Thyroid gland (tissue), 4 donors: ENCODE data around the gene NUDT4. TPM values are rescaled to one million over a fixed set of nuclear protein-coding genes. Genes with fewer than 3 reads are reported as not detected.

Experiments used
- DNase-seq, 2 donors: peaks; one replicate each; pipeline ENCODE4 v3.0.0-alpha.2; 2019
- H3K27ac ChIP-seq, 3 donors: fragments of 200-600 bp; sonication (generic); 1 replicate in 2 of 3; 2 replicates in 1 of 3; pipeline ENCODE4 v1.5.1; 2016 to 2019; ENCODE audit warnings: mild to moderate bottlenecking in 1 of 3, moderate library complexity in 1 of 3
- H3K27me3 ChIP-seq: fragments of 200-600 bp; sonication (generic); one replicate; pipeline ENCODE4 v1.5.1; 2019
- H3K36me3 ChIP-seq, 2 donors: fragments of 200-600 bp; sonication (generic); one replicate each; pipeline ENCODE4 v1.5.1; 2016 to 2019
- H3K4me1 ChIP-seq, 2 donors: fragments of 200-600 bp; sonication (generic); one replicate each; pipeline ENCODE4 v1.5.1; 2017 to 2019
- H3K4me3 ChIP-seq, 3 donors: fragments of 200-600 bp; sonication (generic); replicated peaks in 1 of 3; 1 replicate in 2 of 3; 2 replicates in 1 of 3; pipeline ENCODE4 v1.5.1; 2016; ENCODE audit warnings: mild to moderate bottlenecking in 1 of 3
- H3K9me3 ChIP-seq: fragments of 200-600 bp; sonication (generic); one replicate; pipeline ENCODE4 v1.5.1; 2017
- POLR2A ChIP-seq, 2 donors: fragments of 450-650 bp; IDR thresholded peaks; one replicate each; pipeline ENCODE4 v1.6.1; 2017; ENCODE audit warnings: antibody characterized with exemption in 2 of 2, mild to moderate bottlenecking in 2 of 2, moderate library complexity in 1 of 2
- WGBS, 2 donors: methylation state at CpG; one replicate each; pipeline ENCODE4 v1.1.5; 2017; 5-methylcytosine and 5-hydroxymethylcytosine counted together
- intact Hi-C: fragments of 100-400 bp; cut with DNase I; formaldehyde crosslinking; loops from one replicate; pipeline ENCODE4 v1.15.1; 2023
- total RNA-seq, 4 donors: library from RNA; depleted of rRNA; stranded (reverse); fragments of >200 nt; gene quantifications; one replicate each; pipeline ENCODE4 v1.2.3, GENCODE V29; 2016
- TF ChIP-seq, protein P1 (sequence below), 6 experiments: fragments of 200-600 bp in 3 of 6; fragments of 450-650 bp in 3 of 6; sonication (generic) in 3 of 6; IDR thresholded peaks; one replicate each; pipeline ENCODE4 v1.5.1; 2016 to 2019; ENCODE audit warnings: antibody characterized with exemption in 6 of 6, mild to moderate bottlenecking in 2 of 6, inconsistent platforms in 1 of 6, moderate library complexity in 1 of 6

Gene NUDT4
- total RNA-seq, 4 donors from 2014 or later: 102 to 125 (median 110) TPM

DNA sequence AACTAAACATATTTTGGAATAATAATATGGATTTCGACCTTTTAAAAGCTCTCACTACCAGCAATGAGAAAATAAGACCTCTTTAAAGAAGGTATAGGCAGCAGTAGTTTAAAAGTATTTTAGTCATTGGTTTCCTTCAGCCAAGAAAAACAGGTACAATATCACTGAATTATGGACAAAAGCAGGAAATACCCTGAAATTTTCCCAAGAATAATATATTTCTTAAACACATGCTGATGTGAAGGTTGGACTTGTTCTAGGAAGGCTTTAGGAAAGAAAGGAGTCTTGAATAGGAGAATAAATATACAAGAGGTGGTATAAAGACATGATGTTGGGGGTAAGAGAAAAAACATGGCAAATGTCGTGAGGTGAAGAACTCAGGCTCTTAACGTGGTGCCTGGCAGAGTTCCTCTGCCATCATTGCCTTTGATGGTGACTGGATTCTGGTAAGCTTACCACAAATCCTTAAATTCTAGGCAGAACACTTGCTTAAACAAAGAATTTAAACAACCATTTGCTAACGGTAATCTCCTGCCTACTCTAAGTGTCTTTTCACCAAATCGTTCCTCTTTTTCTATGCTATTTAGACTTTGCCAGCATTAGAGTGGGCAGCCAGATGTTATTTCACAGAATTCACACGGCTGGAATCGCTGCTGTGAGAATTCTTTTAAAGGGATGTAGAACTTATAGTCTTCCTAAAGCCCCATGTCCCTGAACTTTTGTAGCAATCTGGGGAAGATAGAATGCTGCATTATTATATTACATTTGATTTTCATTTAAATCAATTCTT lies 11.9 kb upstream of the NUDT4 start:
- 79 to 80% methylated on average over 7 of the region's 7 CpGs for WGBS, 2 donors
- intact Hi-C loops: no loop called here
- H3K27ac ChIP-seq: no peak overlapping the region

DNA sequence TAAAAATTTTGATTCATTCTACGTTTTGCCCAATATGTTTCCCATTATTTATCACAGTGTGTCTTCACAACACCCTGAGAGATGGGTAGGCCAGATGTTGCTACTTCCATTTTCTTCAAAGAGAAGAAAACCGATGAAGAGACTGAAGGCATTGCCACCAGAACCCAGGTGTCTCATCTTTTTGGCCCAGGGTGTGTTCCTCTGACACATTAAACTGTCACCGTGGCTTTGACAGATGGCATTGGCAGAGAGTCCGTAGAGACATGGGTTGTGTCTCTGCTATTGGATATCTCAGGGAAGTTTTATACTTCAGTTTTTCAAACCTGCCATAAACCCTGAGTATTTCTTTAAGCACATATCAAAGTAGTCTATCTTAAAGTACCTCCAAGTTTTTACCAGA lies 11.3 kb upstream of the NUDT4 start:
- H3K4me3 ChIP-seq: no peak overlapping the region
- intact Hi-C loops: no loop called here
- peaks cover 18 to 29% of the 10 kb centered on the region in 2 donors for H3K4me1 ChIP-seq
- H3K9me3 ChIP-seq: no peaks in the 10 kb centered on the region
- no peak for DNase-seq
- H3K27ac ChIP-seq: no peak overlapping the region
- H3K27me3 ChIP-seq: no peaks in the 10 kb centered on the region
- TF ChIP-seq POLR2A (IDR thresholded peaks at IDR 0.05): no peak
- TF ChIP-seq, protein P1, sequence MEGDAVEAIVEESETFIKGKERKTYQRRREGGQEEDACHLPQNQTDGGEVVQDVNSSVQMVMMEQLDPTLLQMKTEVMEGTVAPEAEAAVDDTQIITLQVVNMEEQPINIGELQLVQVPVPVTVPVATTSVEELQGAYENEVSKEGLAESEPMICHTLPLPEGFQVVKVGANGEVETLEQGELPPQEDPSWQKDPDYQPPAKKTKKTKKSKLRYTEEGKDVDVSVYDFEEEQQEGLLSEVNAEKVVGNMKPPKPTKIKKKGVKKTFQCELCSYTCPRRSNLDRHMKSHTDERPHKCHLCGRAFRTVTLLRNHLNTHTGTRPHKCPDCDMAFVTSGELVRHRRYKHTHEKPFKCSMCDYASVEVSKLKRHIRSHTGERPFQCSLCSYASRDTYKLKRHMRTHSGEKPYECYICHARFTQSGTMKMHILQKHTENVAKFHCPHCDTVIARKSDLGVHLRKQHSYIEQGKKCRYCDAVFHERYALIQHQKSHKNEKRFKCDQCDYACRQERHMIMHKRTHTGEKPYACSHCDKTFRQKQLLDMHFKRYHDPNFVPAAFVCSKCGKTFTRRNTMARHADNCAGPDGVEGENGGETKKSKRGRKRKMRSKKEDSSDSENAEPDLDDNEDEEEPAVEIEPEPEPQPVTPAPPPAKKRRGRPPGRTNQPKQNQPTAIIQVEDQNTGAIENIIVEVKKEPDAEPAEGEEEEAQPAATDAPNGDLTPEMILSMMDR (IDR thresholded peaks at IDR 0.05): no peak
- no peaks in the 10 kb centered on the region for H3K36me3 ChIP-seq
- WGBS, 2 donors: 88 to 93% methylated on average over 4 of the region's 4 CpGs

More for the DNA sequence above, 11.9 kb upstream of the NUDT4 start:
- no peak for DNase-seq
- Histone ChIP-seq H3K4me1 (peaks cover 21 to 35% of the 10 kb centered on the region in 2 donors), H3K9me3 (no peaks in the 10 kb centered on the region), H3K36me3 (no peaks in the 10 kb centered on the region), H3K27me3 (no peaks in the 10 kb centered on the region), H3K4me3 (no peak overlapping the region)
- TF ChIP-seq, protein P1 (IDR thresholded peaks at IDR 0.05): no peak
- no peak for TF ChIP-seq POLR2A (IDR thresholded peaks at IDR 0.05)

DNA sequence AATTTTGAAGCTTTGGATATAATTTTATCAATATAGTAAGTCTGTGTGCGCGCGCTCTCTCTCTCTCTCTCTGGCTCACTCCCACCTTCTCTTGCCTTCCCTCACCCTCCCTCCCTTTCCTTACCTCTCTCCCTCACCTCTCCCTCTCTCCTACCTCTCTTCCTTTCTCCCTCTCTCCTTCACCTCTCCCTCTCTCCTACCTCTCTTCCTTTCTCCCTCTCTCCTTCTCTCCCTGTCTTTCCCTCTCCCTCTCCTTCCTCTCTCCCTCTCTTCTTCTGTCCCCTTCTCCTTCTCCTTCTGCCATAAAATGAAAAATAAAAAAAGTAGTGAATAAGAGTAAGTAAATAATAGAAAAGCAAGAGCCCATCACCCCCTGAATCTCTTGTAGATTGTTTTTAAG lies 9.0 kb upstream of the NUDT4 start:
- no peaks in the 10 kb centered on the region for H3K27me3 ChIP-seq
- intact Hi-C loops: no loop called here
- no peaks in the 10 kb centered on the region for H3K9me3 ChIP-seq
- peaks cover 6 to 7% of the 10 kb centered on the region in 2 donors for H3K4me1 ChIP-seq
- WGBS, 2 donors: 95 to 97% methylated on average over 3 of the region's 3 CpGs
- H3K36me3 ChIP-seq: no peaks in the 10 kb centered on the region
- no peak overlapping the region for H3K4me3 ChIP-seq
- DNase-seq: no peak
- H3K27ac ChIP-seq: no peak overlapping the region
- TF ChIP-seq, protein P1 (IDR thresholded peaks at IDR 0.05): no peak
- no peak for TF ChIP-seq POLR2A (IDR thresholded peaks at IDR 0.05)

DNA sequence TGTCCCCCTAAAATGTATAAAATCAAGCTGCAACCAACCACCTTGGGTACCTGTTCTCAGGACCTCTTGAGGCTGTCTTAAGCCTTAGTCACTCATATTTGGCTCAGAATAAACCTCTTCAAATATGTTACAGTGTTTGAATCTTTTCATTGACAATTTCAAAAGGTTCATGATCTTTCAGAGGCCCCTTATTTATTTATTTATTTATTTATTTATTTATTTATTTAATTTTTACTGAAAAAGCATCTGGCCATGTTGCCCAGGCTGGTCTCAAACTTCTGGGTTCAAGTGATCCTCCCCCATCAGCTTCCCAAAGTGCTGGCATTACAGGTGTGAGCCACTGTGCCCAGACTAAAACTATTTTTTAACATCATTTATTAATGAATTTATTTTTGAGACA lies 8.2 kb upstream of the NUDT4 start:
- no peak for DNase-seq
- Histone ChIP-seq H3K27me3 (no peaks in the 10 kb centered on the region), H3K36me3 (no peaks in the 10 kb centered on the region), H3K27ac (no peak overlapping the region), H3K4me1 (peaks cover 0 to under 1% of the 10 kb centered on the region in 2 donors), H3K9me3 (no peaks in the 10 kb centered on the region), H3K4me3 (no peak overlapping the region)
- TF ChIP-seq POLR2A (IDR thresholded peaks at IDR 0.05): no peak
- TF ChIP-seq, protein P1 (IDR thresholded peaks at IDR 0.05): no peak
- intact Hi-C loops: no loop called here

DNA sequence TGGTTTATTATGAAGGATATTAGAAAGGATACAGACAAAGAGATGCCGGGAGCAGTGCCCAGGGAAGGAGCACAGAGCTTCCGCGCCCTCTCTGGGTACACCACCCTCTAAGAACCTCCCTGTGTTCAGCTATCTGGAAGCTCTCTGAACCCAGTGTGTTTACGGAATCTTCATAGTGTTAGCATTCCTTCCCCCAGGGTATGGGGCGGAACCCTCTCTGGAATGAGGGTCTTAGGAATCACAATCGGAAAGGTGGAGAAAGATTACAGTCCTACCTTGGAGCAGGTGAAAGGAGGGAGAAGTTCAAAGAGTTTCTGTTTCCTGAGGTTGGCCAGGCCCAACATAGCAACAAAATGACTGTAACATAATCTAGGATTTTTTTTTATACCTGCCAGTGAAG lies 6.8 kb upstream of the NUDT4 start:
- DNase-seq: no peak
- Histone ChIP-seq H3K9me3 (no peaks in the 10 kb centered on the region), H3K4me3 (no peak overlapping the region), H3K27ac (no peak overlapping the region), H3K36me3 (no peaks in the 10 kb centered on the region), H3K27me3 (no peaks in the 10 kb centered on the region), H3K4me1 (peaks cover 2 to 3% of the 10 kb centered on the region in 2 donors)
- no peak for TF ChIP-seq POLR2A (IDR thresholded peaks at IDR 0.05)
- TF ChIP-seq, protein P1 (IDR thresholded peaks at IDR 0.05): no peak
- intact Hi-C loops: no loop called here
- 96 to 100% methylated on average over 6 of the region's 6 CpGs for WGBS, 2 donors
